ENCODE data around the gene PPP6C. TPM values are rescaled to one million over a fixed set of nuclear protein-coding genes. Genes with fewer than 3 reads are reported as not detected.

Gene PPP6C
- total RNA-seq: 7.3 TPM in 2 replicates

GRCh38 chr9:125189361-125190289, at the start of gene PPP6C:
Gene PPP6C (minus strand): TSS chr9:125189803. CDS start chr9:125189718, 85 bp downstream.

GRCh38 chr9:125200216-125201047, 10.8 kb upstream of the PPP6C start, which contains the start of gene RABEPK:
Gene RABEPK (plus strand): TSS chr9:125200542. CDS start chr9:125203014, 2,472 bp downstream.

DNA sequence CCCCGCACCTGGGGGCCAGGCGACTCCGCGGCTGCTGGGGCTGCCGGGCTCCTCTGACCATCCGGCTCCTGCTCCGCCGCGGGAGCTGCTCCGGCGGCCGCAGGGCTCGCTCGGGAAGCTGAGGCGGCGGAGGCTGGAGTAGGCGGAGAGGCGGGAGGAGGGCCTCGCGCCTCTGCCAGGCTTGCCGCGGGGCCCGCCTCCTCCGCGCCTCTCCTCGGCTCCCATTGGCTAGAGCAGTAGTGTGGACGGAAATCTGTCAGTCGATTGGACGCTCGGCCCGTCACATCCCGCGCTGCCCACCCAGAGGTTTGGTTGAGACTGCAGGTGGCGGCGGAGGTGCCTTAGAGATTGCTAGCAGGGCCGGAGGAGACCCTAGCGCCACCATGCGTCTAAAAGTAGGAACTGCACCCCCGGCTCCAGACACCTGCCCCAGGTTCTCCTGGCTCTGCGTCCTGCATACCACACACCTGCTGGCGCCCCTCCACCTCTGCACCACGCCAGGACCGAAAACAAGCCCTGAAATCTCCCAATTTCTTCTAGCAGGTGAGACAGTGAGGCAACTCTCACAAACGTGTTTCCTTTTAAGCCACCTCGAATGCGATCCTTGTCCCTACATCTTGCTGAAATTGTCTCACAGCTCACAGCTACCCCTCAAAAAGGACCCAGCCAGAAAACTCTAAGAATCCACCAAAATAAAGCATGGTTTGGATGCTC, 46.1 kb downstream of the PPP6C start, which contains the start of gene SCAI:
Gene SCAI (minus strand): TSS at position 152 of the 714 bp plus-strand sequence. CDS start 91 bp downstream, at position 61.

Other genes starting within 250 kb of the PPP6C start
- 6.7 and 9.8 TPM in 2 replicates for gene GOLGA1, start 248.7 kb downstream of the PPP6C start, total RNA-seq
- 6.6 and 7.5 TPM in 2 replicates for gene SCAI, start 46.3 kb downstream of the PPP6C start, total RNA-seq
- 37.8 and 53.8 TPM in 2 replicates for gene RABEPK, start 10.7 kb upstream of the PPP6C start, total RNA-seq
- gene HSPA5, start 51.5 kb upstream of the PPP6C start, total RNA-seq: 176 TPM in 2 replicates
- 28.4 and 29.5 TPM in 2 replicates for gene GAPVD1, start 72.0 kb upstream of the PPP6C start, total RNA-seq

All from bronchial smooth muscle cell (primary cell).